SH-SY5Y (cell line): ENCODE results near the gene CPXM2.

Experiments
- GATA2 ChIP-seq: IDR thresholded peaks from 2 replicates; pipeline ENCODE4 v1.6.1; 2011; ENCODE audit warnings: mild to moderate bottlenecking, low read depth, low read length
- GATA3 ChIP-seq: IDR thresholded peaks from 2 replicates; pipeline ENCODE4 v1.6.1; 2011; ENCODE audit warnings: low read depth, mild to moderate bottlenecking, low read length, moderate library complexity

DNA sequence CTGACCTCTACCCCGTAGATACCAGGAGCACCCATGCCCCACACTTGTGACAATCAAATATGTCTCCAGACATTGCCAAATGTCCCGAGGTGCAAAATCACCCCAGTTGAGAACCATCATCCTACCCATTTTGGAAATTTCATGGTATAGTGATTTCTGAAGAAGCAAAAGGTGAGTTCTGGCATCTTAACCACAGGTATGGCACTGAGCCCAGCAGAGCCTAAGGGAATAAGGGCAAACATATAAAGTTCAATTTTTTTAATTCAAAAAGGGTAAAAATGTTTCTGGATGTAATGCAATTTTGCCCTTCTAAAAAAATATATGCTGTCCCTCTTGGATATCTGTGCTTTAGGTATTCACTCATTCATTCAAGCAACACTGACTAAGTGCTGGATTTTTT lies 30.5 kb upstream of the CPXM2 start:
- no peak for TF ChIP-seq GATA2
- no peak for TF ChIP-seq GATA3
